ENCODE results near the gene ATOX1.
"Not testable (repeated sequence)": the region's sequence is repeated elsewhere in the genome, so short reads cannot be mapped to it uniquely, and the experiment has no call there.

ATOX1 gene, protein sequence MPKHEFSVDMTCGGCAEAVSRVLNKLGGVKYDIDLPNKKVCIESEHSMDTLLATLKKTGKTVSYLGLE

DNA sequence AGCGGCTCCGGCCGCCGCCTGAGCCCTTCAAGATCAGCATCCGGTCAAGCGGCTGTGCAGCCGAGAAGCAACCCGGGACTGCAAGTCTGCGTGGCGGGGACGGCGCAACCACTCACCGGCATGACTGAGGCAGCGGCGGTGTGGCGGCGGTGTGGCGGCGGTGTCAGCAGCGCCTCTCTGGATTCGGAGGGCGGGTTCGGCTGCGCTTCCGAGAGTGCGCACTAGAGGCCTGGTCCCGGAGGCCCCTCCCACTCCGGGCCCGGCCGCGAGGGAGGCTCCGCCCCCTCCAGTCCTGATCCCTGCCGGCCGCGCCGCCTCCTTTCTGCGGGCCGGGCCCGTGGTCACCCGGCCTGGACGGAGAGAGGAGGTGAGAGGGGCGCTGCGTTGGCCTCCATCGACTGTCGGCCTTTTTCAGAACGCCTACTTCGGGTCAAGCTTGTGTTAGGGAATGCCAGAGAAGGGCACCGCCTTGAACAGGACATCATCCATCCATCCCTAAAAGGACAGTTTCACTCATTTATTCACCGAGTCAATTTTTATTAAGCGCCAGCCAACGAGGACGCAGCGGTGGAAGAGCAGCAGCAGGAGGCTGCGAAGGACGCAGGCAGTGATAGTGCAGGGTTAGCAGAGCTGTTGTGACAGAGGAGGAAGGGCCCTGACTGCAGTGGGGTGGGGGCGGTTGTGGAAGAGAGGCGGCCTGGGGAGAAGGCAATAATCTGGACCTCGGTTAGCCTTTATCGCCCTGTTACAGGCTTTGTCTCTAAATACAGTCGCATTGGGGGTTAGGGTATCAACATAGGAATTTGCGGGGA, at the start of gene ATOX1:
TSS of gene ATOX1 (minus strand) at position 202 of the 812 bp plus-strand sequence. CDS start at position 122, 80 bp downstream.
- DNase-seq, result peak in 55 of 56 donors; percentile 55 to 94 (median 85)

DNA sequence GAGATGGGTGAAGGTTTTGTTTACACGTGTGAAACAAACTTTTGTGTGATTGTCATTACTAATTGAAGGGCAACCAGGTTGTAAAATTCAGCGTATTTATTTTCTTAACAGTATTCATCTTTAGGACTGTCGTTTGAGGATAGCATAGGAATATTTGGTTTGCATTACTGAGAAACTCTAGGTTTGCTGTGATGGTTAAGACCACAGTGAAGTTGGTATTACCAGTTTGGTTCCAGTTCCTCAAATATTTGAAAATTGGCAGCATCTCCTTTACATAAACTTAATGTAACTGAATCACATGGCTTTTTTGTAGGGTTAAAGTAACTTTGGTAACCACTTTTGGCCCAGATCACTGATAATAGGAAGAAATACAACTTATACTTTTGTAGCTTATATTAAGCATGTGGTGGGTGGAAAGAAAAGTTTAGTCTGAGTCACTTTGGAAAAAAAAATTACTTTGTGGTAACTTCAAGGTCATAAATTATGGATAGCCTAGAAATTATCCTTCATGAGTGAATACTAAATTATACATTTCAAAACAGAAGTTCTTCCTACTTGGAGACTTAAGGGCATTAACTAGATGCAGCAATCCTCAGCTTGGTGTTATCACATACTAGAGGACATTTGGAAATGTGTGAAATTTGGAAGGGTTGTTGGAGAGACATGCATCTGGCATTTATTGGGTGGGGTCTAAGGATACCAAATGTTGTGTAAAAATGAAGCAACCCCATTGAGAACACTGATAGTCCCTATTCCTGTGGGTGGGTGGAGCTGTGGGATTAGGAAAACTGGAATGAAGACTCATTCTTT, 47.2 kb upstream of the ATOX1 start:
- no peak for DNase-seq

DNA sequence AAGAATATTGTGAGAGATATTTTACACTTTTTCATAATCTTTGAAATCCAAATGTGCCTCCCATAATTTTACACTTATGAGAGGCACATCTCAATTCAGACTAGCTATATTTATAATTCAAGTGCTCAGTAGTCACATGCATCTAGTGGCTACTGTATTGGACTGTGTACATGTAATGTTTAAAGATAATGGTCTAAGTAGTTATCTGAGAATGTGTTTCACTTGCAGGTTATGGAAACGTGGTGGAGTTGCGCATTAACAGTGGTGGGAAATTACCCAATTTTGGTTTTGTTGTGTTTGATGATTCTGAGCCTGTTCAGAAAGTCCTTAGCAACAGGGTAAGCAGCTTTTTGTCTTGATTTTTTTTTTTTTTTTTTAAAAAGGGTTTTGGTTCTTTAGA, 42.1 kb upstream of the ATOX1 start:
- no peak for DNase-seq

DNA sequence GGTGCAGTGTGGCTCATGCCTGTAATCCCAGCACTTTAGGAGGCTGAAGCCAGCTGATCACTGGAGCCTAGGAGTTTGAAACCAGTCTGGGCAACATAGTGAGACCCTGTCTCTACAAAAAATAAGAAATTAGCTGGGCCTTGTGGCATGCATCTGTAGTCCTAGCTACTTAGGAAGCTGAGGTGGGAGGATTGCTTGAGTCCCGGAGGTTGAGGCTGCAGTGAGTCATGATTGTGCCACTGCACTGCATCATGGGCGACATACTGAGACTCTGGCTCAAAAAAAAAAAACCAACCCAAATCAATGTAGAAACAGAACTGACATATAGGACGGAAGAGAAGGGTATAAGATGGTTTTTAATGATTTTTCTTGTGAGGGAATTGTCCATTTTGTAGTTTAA, 41.0 kb upstream of the ATOX1 start:
- no peak for DNase-seq

DNA sequence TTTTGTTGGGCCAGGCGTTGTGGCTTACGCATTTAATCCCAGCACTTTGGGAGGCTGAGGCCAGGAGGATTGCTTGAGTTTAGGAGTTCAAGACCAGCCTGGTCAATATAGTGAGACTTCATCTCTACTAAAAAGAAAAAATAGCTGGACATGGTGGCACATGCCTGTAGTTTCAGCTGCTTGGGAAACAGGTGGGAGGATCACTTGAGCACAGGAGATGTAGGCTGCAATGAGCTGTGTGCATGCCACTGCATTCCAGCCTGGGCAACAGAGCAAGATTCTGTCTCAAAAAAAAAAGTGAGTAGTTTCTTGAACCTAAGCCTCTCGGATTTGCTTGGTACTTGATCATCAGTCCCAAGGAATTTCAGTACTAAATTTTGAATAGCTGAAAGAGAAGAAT, 40.2 kb upstream of the ATOX1 start:
- DNase-seq, result no peak

DNA sequence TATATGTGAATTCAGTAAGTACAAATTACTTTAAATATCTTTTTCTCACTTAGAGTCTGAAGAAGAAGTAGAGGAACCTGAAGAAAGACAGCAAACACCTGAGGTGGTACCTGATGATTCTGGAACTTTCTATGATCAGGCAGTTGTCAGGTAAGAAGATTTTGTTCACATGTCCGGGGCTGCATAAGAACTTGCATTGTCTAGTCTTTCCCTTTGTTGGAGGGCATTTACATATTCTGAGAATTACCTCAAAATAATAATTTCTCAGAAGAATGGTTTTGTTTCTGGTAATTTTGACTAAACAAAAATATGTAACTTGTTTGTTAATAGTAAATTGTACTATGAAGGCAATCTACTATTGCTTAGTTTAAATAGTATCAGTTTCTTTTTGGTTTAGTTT, 37.0 kb upstream of the ATOX1 start:
- no peak for DNase-seq

DNA sequence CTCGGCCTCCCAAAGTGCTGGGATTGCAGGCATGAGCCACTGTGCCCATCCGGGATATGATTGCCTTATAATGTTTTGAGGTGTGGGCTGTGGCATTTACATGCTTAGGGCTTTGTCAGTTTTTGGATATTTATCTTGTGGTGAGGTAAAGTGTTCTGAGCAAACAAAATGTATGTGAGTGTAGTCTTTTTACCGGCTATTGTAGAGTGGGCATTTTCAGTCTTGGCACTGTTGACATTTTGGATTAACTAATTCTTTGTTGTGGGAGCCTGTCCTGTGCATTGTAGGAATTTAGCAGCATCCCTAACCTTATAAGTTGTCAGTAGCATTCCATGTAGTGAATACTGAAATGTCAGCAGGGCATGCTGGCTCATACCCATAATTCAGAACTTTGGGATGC, 34.9 kb upstream of the ATOX1 start:
- DNase-seq, result no peak

DNA sequence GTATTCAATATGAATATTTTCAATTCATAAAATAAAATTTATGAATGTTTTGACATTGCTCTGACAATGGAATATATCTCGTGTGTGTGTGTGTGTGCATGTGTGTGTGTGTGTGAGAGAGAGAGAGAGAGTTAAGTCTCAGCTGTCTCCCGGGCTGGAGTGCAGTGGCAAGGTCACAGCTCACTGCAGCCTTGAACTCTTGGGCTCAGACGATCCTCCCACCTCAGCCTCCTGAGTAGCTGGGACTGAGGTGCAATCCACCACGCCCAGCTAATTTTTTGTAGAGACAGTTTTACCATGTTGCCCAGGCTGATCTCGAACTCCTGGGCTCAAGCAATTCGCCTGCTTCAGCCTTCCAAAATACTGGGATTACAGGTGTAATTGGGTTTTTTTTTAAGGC, 29.4 kb upstream of the ATOX1 start:
- no peak for DNase-seq

DNA sequence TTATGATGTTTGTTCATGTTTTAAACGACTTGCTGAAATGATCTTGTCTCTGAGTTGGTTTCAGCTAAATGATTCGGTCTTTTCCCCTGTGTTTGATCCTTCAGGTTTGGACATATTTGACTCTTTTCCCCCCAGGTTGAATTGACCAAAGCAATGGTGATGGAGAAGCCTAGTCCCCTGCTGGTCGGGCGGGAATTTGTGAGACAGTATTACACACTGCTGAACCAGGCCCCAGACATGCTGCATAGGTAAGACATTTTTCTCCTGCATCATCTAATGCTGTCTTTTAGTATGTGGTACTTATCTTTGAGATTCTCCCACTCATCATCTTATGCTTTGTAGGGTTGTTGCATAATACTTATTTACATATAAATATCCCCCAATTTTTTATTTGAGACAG, 28.0 kb upstream of the ATOX1 start:
- DNase-seq, result no peak

DNA sequence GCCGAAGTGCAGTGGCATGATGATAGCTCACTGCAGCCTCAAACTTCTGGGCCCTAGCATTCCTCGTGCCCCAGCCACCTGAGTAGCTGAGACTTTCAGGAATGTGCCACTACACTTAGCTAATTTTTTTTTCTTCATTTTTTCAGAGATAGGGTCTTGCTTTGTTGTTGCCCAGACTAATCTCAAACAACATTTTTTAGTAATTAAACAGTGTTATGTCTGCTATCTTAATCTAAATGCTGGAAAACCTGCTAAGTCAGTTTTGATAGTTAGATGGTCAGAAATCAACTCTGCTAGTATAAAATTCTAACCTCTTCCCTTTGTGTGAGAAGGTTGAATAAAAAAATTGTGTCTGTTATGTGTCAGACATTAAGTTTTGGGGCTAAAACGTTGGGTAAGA, 25.7 kb upstream of the ATOX1 start:
- no peak for DNase-seq

DNA sequence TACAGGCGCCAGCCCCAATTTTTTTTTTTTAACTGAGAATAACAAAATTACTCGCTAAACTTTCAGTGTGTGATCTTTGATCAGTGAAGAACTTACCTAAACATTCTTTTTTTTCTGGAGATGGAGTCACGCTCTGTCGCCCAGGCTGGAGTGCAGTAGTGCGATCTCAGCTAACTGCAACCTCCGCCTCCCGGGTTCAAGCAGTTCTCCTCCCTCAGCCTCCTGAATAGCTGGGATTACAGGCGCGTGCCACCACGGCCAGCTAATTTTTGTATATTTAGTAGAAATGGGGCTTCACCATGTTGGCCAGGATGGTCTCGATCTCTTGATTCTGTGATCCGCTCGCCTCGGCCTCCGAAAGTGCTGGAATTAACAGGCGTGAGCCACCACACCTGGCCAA, 25.2 kb upstream of the ATOX1 start:
- not testable (repeated sequence) for DNase-seq

DNA sequence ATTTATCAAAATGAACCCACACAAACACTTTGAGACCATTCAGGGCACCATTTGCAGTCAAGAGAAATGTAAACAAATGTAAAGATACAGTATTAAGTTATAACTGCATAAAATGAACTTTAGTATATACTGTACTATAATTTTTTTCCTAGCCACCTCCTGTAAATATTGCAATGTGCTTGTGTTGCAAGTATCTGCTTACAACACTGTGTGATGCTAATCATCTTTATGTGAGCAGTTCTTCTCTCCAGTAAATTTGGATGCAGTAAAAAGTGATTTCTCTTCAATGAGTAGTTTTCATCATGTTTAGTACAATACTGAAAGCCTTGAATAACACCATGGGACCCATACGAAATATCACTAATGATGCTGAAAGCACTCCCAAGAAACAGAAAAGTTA, 22.8 kb upstream of the ATOX1 start:
- no peak for DNase-seq

DNA sequence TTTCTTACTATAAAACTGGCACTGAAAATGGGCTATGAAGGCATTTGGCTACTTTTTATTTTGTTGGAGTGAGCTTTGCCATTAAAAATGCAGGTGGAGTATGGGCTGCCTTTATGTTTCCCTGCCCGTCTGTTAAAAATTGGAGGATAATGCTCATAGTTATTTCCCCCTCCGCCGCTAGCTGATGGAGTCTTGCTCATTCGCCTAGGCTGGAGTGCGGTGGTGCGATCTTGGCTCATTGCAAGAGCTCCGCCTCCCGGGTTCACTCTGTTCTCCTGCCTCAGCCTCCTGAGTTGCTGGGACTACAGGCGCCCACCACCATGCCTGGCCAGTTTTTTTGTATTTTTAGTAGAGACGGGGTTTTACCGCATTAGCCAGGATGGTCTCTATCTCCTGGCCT, 21.9 kb upstream of the ATOX1 start:
- DNase-seq, result no peak

DNA sequence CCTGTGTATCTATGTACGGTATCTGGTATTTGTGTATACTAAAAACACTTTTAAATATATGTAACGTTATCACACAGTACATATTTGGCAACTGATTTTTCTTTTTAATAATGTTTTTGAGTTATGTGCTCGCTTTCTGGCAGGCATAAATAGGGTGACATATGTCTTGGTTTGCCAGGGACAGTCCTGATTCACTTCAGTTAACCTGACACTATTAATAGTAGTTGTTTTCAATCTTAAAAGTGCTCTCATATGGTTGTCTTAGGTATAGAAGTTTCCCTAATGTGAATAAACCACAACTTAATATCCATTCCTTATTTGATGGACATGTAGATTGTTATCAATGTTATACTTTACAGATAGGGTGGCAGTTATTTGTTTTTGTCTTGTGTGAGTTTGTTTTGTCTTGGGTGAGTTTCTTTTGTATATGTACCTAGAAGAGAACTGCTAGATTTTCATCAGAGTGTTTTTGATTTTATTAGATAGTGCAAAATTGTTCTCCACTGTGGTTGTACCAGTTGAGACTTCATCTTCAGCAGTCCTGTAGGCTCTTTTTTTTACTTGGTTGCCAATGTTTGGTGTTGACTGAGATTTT, 21.2 kb upstream of the ATOX1 start:
- no peak for DNase-seq

DNA sequence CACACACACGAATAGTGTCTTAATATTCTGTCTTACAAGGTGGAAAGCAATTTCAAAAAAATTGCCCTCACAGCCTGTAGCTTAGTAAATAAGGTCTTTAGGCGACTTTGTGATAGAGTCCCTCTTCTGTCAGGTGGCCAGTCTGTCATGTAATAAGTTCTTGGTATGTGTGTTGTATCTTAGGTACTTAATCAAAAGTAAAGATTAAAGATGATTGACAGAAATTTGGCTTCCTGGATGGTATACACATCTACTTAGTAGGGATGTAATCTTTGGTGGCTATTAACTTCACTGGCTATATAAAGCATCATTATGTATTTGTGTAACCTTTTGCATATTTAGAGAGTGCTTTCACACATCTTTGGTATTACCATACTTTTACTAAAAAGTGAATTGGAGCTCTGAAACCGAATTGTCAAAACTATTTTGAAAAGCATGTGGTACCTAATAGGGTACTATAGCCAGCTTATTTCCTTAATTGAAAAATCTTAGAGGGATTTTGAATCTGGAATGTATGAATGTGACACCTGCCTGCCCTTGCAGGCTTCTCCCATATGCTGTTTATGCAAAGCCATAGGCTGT, 16.7 kb upstream of the ATOX1 start:
- no peak for DNase-seq

DNA sequence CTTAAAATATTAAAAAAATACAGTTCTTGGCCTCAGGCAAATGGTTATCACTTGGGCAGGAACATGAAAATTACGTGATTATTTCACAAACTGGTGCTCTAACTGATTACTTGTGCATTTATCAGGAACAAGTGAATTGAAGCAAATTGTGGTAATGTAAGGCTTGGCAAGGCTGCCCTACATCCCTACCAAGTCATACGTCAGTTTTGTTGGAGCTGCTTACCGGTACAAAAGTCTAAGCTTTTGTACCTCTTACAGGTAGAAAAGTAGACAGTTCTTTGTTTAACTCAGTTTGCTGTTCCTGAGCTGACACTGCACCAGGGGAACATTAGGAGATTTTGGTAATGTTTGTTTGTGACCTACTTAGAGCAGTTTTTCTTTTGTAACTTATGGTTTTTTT, 15.5 kb upstream of the ATOX1 start:
- no peak for DNase-seq

DNA sequence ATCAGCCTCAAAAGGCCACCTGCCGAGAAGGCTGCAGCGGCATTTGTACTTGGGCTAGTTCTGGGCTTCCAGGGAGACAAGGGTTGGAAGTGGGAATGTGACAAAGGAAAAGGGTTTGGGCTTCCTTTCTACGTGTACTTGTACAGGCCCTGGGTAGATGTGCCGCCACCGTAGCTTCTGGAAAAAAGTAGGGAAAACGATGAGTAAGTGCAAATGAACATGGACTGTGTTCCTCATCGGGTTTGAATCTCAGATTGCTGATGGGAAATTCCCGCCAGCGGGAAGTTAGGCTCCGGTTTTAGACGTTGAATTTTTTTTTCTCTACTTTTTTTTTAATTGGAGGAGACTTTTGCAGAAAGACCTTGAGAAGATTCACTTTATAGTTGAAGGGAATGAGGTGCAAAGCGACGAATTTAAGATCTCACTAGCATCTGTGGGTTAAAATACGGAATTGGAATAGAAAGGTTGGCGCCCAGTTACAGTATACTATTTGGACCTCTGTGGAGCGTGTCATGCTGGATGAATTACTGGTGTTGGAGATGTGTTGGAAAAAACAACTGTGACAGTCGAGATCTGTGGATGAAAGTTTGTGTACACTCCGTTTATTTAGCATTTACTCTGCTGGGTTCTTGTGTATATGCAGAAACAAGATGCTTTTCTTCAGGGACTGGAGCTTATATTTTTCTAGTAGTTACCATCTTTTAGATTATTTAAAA, 14.6 kb upstream of the ATOX1 start:
- DNase-seq, result peak in 6 of 56 donors; percentile 11 to 55 (median 42)

DNA sequence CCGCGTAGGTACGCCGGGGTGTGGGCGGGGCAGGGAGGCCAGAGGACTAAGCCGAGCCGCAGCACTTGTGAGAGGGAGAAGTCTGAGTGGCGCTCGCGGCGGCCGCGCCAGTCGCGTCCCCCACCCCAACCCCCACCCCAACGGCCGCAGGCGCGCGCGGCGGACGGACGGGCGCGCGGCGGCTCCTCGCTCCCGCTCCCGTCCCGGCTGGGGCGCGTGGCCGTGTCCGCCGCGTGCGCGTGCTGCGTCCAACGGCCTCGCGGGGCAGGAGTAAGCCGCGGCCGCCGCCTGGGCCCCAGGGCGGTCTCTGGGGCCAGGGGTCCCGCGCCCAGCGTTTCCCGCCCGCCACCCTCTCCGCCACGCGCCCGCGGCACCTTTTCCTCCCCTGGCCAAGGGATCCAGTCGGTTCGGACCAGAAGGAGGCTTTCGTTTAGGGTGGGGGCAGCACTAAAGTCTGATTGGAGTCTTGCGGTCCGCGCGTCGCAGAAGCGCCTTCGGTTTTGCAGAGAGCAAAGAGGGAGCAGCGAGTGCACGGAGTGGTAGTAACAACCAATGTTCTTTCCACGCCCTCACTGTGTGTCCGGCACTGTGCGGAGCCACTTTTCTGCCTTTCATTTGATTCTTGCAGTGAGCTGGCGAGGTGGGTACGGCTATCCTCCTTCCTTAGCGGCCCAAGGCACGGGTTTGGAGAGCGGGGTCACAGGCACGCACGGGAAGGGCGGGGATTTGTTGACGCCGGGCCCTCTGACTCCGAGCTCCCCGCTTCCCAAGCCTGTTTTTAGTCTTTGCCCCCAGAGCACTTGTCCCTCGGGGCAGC, 13.8 kb upstream of the ATOX1 start:
- DNase-seq, result peak in 26 of 56 donors; percentile 13 to 81 (median 50)

DNA sequence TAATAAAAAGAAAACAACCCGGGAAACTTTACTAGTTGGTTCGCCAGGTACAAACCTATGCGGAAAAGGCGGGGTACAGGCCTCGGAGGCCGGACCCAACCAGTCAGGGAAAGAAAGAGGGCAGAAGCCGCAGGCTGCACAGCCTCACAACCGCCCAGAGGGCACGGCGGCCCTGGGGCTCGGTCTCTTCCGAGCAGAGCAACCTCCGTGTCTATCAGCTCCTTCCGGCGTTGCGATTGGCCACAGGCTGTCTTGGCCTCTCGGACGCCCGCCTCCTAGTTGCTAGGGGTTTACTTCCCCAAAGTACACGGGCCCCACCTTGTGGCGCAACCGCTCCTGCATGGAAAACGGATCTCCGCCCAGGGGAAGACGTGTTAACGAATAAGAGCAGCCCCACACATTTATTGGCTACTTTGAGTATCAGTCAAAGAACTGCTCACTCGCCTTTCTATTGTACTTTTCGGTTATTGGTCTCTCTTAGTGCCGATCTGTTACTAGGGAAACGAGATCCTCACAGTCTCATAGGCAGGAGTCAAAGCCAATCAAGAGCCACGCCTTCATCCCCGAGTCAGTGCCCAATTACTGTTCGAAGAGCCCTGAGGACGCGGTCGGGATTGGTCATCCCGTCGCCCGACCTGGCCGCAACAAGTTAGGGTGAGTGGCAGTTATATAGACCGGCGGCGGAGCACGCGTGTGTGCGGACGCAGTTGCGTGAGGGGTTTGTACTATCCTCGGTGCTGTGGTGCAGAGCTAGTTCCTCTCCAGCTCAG, 13.0 kb upstream of the ATOX1 start, which contains the start of gene G3BP1:
TSS of gene G3BP1 (plus strand) at position 696 of the 770 bp plus-strand sequence. CDS start 14,667 bp downstream, outside the sequence.
- peak; percentile 88 to 100 (median 100) for DNase-seq
